Liver (tissue), 9 donors: ENCODE results near the gene SOBP. TPM values are rescaled to one million over a fixed set of nuclear protein-coding genes. Genes with fewer than 3 reads are reported as not detected.

Source experiments
- DNase-seq: peaks from one replicate; pipeline ENCODE4 v3.0.0-alpha.2; 2017; ENCODE audit warnings: low spot score
- H3K27ac ChIP-seq, 2 donors: one replicate each; pipeline ENCODE4 v1.7.0; 2013; ENCODE audit warnings: inconsistent platforms in 2 of 2, low read length in 2 of 2, control low read depth in 1 of 2, low read depth in 1 of 2, mild to moderate bottlenecking in 1 of 2
- H3K27me3 ChIP-seq, 4 donors: one replicate each; pipeline versions ENCODE4 v1.6.1 to v1.7.0; 2013; ENCODE audit warnings: low read length in 3 of 4, inconsistent platforms in 1 of 4, mild to moderate bottlenecking in 1 of 4, moderate library complexity in 1 of 4; ENCODE audit not compliant: control insufficient read depth in 4 of 4, insufficient read depth in 4 of 4
- H3K36me3 ChIP-seq, 4 donors: one replicate each; pipeline versions ENCODE4 v1.6.1 to v1.7.0; 2013; ENCODE audit warnings: low read length in 3 of 4, mild to moderate bottlenecking in 3 of 4, low read depth in 1 of 4, moderate library complexity in 1 of 4; ENCODE audit not compliant: control insufficient read depth in 4 of 4, insufficient read depth in 3 of 4
- H3K4me1 ChIP-seq, 4 donors: one replicate each; pipeline versions ENCODE4 v1.6.1 to v1.7.0; 2013; ENCODE audit warnings: low read length in 3 of 4, mild to moderate bottlenecking in 3 of 4, moderate library complexity in 1 of 4; ENCODE audit not compliant: control insufficient read depth in 4 of 4, insufficient read depth in 4 of 4
- H3K4me3 ChIP-seq, 3 donors: one replicate each; pipeline versions ENCODE4 v1.6.1 to v1.7.0; 2013; ENCODE audit warnings: low read length in 3 of 3, control low read depth in 1 of 3, low read depth in 1 of 3, mild to moderate bottlenecking in 1 of 3
- H3K9ac ChIP-seq, 2 donors: one replicate each; pipeline ENCODE4 v1.7.0; 2013; ENCODE audit warnings: low read length in 2 of 2, mild to moderate bottlenecking in 2 of 2, moderate library complexity in 2 of 2, control low read depth in 1 of 2, low read depth in 1 of 2
- H3K9me3 ChIP-seq, 4 donors: one replicate each; pipeline versions ENCODE4 v1.6.1 to v1.7.0; 2013; ENCODE audit warnings: low read length in 3 of 4; ENCODE audit not compliant: control insufficient read depth in 4 of 4
- CTCF ChIP-seq: fragments of 150-350 bp; IDR thresholded peaks from 2 replicates; pipeline ENCODE4 v1.5.1; 2017; ENCODE audit warnings: improper control_type of control experiment, low read depth, low read length; ENCODE audit not compliant: missing input control
- EGR1 ChIP-seq, 2 donors: IDR thresholded peaks; 2 replicates each; pipeline ENCODE4 v1.6.1; 2016 to 2018; ENCODE audit warnings: antibody characterized with exemption in 2 of 2, low read depth in 2 of 2
- GABPA ChIP-seq, 2 donors: IDR thresholded peaks in 1 of 2; conservative IDR thresholded peaks in 1 of 2; 2 replicates each; pipeline ENCODE4 v1.6.1; 2016; ENCODE audit warnings: antibody characterized with exemption in 2 of 2, mild to moderate bottlenecking in 1 of 2, moderate library complexity in 1 of 2
- HNF4A ChIP-seq, 2 donors: conservative IDR thresholded peaks; 2 replicates each; pipeline ENCODE4 v1.6.1; 2016; ENCODE audit warnings: antibody characterized with exemption in 2 of 2, mild to moderate bottlenecking in 2 of 2
- HNF4G ChIP-seq: IDR thresholded peaks from 2 replicates; pipeline ENCODE4 v1.6.1; 2016; ENCODE audit warnings: antibody characterized with exemption
- RAD21 ChIP-seq, 2 donors: IDR thresholded peaks; 2 replicates each; pipeline ENCODE4 v1.6.1; 2016; ENCODE audit warnings: antibody characterized with exemption in 2 of 2, mild to moderate bottlenecking in 2 of 2
- SP1 ChIP-seq: IDR thresholded peaks from 2 replicates; pipeline ENCODE4 v1.6.1; 2018; ENCODE audit warnings: antibody characterized with exemption, mild to moderate bottlenecking
- TAF1 ChIP-seq: conservative IDR thresholded peaks from 2 replicates; pipeline ENCODE4 v1.6.1; 2016; ENCODE audit warnings: antibody characterized with exemption, mild to moderate bottlenecking
- YY1 ChIP-seq: IDR thresholded peaks from 2 replicates; pipeline ENCODE4 v1.6.1; 2016; ENCODE audit warnings: antibody characterized with exemption, mild to moderate bottlenecking
- ZBTB33 ChIP-seq: IDR thresholded peaks from 2 replicates; pipeline ENCODE4 v1.6.1; 2016; ENCODE audit warnings: antibody characterized with exemption
- WGBS: extraction: QIAGEN DNeasy Blood & Tissue Kit; methylation state at CpG from one replicate; pipeline ENCODE4 v1.1.7; 2013; 5-methylcytosine and 5-hydroxymethylcytosine counted together
- polyA plus RNA-seq, 2 donors: library from polyadenylated mRNA; stranded (reverse) in 1 of 2; unstranded in 1 of 2; fragments of 200-250 nt in 1 of 2; fragments of >200 nt in 1 of 2; fragmentation: Nextera tagmentation in 1 of 2; extraction: Ambion mirVana in 1 of 2; gene quantifications; one replicate each; pipeline versions ENCODE4 v1.2.1 to v1.2.3, GENCODE V29; 2013 to 2015
- total RNA-seq, 2 donors: library from RNA; depleted of rRNA; stranded (reverse); fragments of >200 nt; gene quantifications; one replicate each; pipeline ENCODE4 v1.2.3, GENCODE V29; 2014
- TF ChIP-seq, protein P1 (sequence below): IDR thresholded peaks from 2 replicates; pipeline ENCODE4 v1.6.1; 2016; ENCODE audit warnings: antibody characterized with exemption, mild to moderate bottlenecking
- TF ChIP-seq, protein P2 (sequence below): IDR thresholded peaks from 2 replicates; pipeline ENCODE4 v1.6.1; 2016; ENCODE audit warnings: antibody characterized with exemption
- donor health status: healthy.
- donor health status: healthy.
- donor health status: healthy.
- donor health status: healthy.
- donor health status: healthy.

The SOBP gene
- total and polyA plus RNA-seq, 4 donors = 0.99 to 5.4 (median 1.9) TPM

GRCh38 chr6:107708435-107708834 lies 218.5 kb downstream of the SOBP start:
- no peak for DNase-seq
- Histone ChIP-seq H3K9me3 (no peaks in the 10 kb centered on the region), H3K27me3 (no peaks in the 10 kb centered on the region), H3K4me1 (peaks cover 0 to 8% (median 3%) of the 10 kb centered on the region in 4 donors), H3K9ac (no peak overlapping the region), H3K4me3 (no peak overlapping the region), H3K27ac (no peak overlapping the region), H3K36me3 (no peaks in the 10 kb centered on the region)
- WGBS = 85% methylated on average over 6 of the region's 6 CpGs
- no peak for TF ChIP-seq HNF4G
- TF ChIP-seq GABPA (IDR thresholded peaks at IDR 0.05 in 1 of 2, conservative IDR thresholded peaks at IDR 0.05 in 1 of 2) = no peak
- TF ChIP-seq EGR1 (IDR thresholded peaks at IDR 0.05; ENCODE audit: low read depth in 2 of 2) = no peak
- TF ChIP-seq CTCF = no peak
- TF ChIP-seq, protein P1, sequence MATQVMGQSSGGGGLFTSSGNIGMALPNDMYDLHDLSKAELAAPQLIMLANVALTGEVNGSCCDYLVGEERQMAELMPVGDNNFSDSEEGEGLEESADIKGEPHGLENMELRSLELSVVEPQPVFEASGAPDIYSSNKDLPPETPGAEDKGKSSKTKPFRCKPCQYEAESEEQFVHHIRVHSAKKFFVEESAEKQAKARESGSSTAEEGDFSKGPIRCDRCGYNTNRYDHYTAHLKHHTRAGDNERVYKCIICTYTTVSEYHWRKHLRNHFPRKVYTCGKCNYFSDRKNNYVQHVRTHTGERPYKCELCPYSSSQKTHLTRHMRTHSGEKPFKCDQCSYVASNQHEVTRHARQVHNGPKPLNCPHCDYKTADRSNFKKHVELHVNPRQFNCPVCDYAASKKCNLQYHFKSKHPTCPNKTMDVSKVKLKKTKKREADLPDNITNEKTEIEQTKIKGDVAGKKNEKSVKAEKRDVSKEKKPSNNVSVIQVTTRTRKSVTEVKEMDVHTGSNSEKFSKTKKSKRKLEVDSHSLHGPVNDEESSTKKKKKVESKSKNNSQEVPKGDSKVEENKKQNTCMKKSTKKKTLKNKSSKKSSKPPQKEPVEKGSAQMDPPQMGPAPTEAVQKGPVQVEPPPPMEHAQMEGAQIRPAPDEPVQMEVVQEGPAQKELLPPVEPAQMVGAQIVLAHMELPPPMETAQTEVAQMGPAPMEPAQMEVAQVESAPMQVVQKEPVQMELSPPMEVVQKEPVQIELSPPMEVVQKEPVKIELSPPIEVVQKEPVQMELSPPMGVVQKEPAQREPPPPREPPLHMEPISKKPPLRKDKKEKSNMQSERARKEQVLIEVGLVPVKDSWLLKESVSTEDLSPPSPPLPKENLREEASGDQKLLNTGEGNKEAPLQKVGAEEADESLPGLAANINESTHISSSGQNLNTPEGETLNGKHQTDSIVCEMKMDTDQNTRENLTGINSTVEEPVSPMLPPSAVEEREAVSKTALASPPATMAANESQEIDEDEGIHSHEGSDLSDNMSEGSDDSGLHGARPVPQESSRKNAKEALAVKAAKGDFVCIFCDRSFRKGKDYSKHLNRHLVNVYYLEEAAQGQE = no peak
- no peak for TF ChIP-seq HNF4A (conservative IDR thresholded peaks at IDR 0.05)
- TF ChIP-seq, protein P2, sequence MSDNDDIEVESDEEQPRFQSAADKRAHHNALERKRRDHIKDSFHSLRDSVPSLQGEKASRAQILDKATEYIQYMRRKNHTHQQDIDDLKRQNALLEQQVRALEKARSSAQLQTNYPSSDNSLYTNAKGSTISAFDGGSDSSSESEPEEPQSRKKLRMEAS = no peak
- TF ChIP-seq ZBTB33 = no peak
- TF ChIP-seq RAD21 (IDR thresholded peaks at IDR 0.05) = no peak
- no peak for TF ChIP-seq YY1
- TF ChIP-seq TAF1 = no peak
- TF ChIP-seq SP1 = no peak

DNA sequence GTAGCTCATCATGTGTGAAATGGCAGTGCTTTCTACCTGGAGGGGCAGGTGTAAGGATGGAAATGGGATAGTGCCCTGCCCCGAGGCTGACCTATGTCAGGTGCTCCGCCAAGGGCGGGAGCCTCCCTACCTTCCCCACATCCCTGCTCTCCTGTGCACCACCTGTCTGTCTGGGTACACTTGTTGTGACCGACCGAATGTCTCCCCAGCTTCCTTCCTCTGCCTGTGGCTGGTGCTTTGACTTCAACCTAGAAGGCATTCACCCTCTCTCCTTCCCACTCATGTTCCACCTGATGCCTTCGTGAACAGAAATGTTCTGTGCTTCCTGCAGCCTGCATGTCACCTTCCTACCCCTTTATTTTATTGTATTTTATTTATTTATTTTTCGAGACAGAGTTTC lies 219.4 kb downstream of the SOBP start:
- Histone ChIP-seq H3K9ac (no peak overlapping the region), H3K9me3 (no peaks in the 10 kb centered on the region), H3K36me3 (no peaks in the 10 kb centered on the region), H3K27me3 (no peaks in the 10 kb centered on the region), H3K4me1 (peaks cover 0 to 8% (median 3%) of the 10 kb centered on the region in 4 donors), H3K27ac (no peak overlapping the region), H3K4me3 (no peak overlapping the region)
- no peak for TF ChIP-seq EGR1 (IDR thresholded peaks at IDR 0.05; ENCODE audit: low read depth in 2 of 2)
- DNase-seq = no peak
- WGBS = 91% methylated on average over 7 of the region's 7 CpGs

Other genes starting within 250 kb of the SOBP start
- gene PDSS2, start 30.6 kb upstream of the SOBP start, total RNA-seq = 10 to 100 TPM; 10.5 to 20.9 TPM
- gene PDSS2, start 30.6 kb upstream of the SOBP start, polyA plus RNA-seq = 10 to 100 TPM; 14.6 to 17.5 TPM